ENCODE results near the gene CXCL6. TPM values are rescaled to one million over a fixed set of nuclear protein-coding genes. Genes with fewer than 3 reads are reported as not detected.
A peak's percentile ranks its signal among the peaks of the same experiment; 100 is the strongest.

Gene CXCL6
- total RNA-seq, 1 donor from 2014 or later, result not detected

DNA sequence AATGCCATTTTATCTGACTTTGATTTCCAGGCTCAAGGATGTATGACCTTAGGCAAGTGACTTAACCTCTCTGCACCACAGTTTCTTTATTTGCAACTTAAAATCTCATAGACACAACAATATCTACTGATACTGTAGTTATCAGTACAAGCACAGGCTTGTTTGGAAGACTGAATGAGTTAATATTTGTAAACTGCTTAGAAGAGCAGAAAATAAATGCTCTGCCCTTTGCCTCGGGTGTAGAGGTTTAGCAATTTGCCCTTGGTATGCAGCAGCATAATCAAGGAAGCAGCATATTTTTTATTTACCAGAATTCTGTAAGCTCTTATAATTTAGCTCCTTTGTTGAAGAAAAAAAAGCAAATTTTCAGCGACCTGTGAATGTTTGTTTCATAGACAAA lies 29.8 kb downstream of the CXCL6 start:
- Histone ChIP-seq H3K36me3 (no peaks in the 10 kb centered on the region), H3K4me3 (no peak overlapping the region), H3K27me3 (no peaks in the 10 kb centered on the region), H3K9me3 (no peaks in the 10 kb centered on the region), H3K4me1 (peaks cover 0 to 8% of the 10 kb centered on the region in 2 donors), H3K27ac (no peak overlapping the region)
- DNase-seq (ENCODE audit: low spot score in 2 of 2), result no peak
- intact Hi-C loops (cut with DNase I), result no loop called here
- TF ChIP-seq, protein P1, sequence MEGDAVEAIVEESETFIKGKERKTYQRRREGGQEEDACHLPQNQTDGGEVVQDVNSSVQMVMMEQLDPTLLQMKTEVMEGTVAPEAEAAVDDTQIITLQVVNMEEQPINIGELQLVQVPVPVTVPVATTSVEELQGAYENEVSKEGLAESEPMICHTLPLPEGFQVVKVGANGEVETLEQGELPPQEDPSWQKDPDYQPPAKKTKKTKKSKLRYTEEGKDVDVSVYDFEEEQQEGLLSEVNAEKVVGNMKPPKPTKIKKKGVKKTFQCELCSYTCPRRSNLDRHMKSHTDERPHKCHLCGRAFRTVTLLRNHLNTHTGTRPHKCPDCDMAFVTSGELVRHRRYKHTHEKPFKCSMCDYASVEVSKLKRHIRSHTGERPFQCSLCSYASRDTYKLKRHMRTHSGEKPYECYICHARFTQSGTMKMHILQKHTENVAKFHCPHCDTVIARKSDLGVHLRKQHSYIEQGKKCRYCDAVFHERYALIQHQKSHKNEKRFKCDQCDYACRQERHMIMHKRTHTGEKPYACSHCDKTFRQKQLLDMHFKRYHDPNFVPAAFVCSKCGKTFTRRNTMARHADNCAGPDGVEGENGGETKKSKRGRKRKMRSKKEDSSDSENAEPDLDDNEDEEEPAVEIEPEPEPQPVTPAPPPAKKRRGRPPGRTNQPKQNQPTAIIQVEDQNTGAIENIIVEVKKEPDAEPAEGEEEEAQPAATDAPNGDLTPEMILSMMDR (IDR thresholded peaks at IDR 0.05), result no peak

DNA sequence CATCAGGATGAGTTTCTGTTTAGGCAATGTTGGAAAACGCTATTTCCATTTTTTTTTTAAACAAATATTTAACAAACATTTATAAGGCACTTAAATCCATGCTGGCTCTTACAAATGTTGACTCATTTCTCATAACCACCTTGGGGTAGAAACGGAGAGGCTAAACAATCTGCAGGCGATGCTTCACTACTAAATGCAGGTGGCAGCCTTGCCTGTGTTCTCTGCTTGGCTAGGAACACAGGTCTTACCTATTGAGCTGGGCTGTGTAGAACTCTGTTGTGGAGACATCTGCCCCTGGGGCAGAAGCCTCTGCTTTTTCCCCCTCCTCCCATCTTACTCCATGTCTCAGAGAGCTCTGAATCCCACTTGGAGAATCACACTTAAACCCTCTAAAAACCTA lies 31.3 kb downstream of the CXCL6 start:
- peaks cover 0 to 8% of the 10 kb centered on the region in 2 donors for H3K4me1 ChIP-seq
- DNase-seq (ENCODE audit: low spot score in 2 of 2), result no peak
- H3K36me3 ChIP-seq, result no peaks in the 10 kb centered on the region
- H3K27me3 ChIP-seq, result no peaks in the 10 kb centered on the region
- no peaks in the 10 kb centered on the region for H3K9me3 ChIP-seq
- intact Hi-C loops (cut with DNase I), result no loop called here
- TF ChIP-seq, protein P1 (IDR thresholded peaks at IDR 0.05), result no peak
- H3K27ac ChIP-seq, result no peak overlapping the region
- H3K4me3 ChIP-seq, result no peak overlapping the region

DNA sequence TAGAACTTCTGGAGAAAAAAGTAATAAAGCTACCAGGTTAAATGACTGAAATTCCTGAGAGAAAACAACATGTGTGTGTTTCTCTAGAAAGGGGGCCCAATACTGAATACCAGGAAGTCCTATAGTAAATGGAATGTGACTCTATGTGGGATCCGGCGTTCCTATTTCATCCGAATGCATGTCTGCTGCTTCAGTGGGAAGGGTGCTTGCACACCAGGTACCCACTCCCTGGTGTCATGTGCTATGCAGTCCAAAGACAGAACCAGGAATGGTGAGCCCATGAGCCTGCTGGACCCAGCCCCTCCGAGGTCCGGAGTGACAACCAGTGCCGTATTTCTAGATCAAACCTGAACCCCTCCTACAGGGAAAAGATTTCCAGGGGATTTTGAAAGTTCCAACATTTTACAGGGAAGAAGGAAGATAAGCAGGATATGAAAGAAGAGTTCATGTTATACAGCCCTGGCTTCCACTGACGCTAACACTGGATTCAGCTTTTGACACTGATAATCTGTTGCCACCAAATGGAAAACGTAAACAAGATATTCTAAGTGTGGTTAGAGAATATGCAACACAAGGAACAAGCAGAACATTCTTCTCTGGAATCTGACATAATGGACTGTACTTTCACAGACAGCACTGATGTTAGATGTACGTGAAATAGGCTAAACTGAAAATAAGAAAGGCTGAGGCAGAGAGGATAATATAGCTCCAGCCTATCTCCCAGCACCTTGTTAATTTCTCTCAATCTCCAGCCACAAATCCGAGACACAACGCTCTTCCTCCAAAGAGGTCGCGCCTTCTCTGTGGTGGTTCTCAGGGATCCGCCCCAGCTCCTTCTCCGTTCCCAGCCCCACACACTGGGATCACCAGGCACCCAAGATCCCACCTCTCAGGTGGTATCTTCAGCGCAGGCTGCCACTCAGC lies 32.0 kb downstream of the CXCL6 start:
- H3K4me3 ChIP-seq, result peak overlapping the region; percentile 61 to 69
- H3K27me3 ChIP-seq, result no peaks in the 10 kb centered on the region
- H3K27ac ChIP-seq, result no peak overlapping the region
- H3K4me1 ChIP-seq, result peaks cover 0 to 8% of the 10 kb centered on the region in 2 donors
- H3K9me3 ChIP-seq, result no peaks in the 10 kb centered on the region
- no peaks in the 10 kb centered on the region for H3K36me3 ChIP-seq
- TF ChIP-seq, protein P1 (IDR thresholded peaks at IDR 0.05), result no peak
- intact Hi-C loops (cut with DNase I), result no loop called here
- DNase-seq (ENCODE audit: low spot score in 2 of 2), result no peak

DNA sequence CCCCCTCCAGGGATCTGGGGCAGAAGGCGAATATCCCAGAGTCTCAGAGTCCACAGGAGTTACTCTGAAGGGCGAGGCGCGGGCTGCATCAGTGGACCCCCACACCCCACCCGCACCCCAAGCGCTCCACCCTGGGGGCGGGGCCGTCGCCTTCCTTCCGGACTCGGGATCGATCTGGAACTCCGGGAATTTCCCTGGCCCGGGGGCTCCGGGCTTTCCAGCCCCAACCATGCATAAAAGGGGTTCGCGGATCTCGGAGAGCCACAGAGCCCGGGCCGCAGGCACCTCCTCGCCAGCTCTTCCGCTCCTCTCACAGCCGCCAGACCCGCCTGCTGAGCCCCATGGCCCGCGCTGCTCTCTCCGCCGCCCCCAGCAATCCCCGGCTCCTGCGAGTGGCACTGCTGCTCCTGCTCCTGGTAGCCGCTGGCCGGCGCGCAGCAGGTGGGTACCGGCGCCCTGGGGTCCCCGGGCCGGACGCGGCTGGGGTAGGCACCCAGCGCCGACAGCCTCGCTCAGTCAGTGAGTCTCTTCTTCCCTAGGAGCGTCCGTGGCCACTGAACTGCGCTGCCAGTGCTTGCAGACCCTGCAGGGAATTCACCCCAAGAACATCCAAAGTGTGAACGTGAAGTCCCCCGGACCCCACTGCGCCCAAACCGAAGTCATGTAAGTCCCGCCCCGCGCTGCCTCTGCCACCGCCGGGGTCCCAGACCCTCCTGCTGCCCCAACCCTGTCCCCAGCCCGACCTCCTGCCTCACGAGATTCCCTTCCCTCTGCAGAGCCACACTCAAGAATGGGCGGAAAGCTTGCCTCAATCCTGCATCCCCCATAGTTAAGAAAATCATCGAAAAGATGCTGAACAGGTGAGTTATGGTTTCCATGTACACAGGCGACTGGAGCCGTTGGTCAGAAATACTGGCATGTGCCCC lies 32.9 kb downstream of the CXCL6 start, which contains the start of gene CXCL1:
Gene CXCL1 (plus strand): TSS at position 264 of the 926 bp plus-strand sequence. CDS start 78 bp downstream, at position 342.
- no peaks in the 10 kb centered on the region for H3K9me3 ChIP-seq
- H3K36me3 ChIP-seq, result no peaks in the 10 kb centered on the region
- peaks cover 0 to 8% of the 10 kb centered on the region in 2 donors for H3K4me1 ChIP-seq
- no peak within 1 kb of the TSS for H3K27ac ChIP-seq
- DNase-seq (ENCODE audit: low spot score in 2 of 2), result no peak
- H3K27me3 ChIP-seq, result no peaks in the 10 kb centered on the region
- H3K4me3 ChIP-seq, result peak within 1 kb of the TSS; percentile 61 to 69
- TF ChIP-seq, protein P1 (IDR thresholded peaks at IDR 0.05), result no peak
- intact Hi-C loops (cut with DNase I), result no loop called here

DNA sequence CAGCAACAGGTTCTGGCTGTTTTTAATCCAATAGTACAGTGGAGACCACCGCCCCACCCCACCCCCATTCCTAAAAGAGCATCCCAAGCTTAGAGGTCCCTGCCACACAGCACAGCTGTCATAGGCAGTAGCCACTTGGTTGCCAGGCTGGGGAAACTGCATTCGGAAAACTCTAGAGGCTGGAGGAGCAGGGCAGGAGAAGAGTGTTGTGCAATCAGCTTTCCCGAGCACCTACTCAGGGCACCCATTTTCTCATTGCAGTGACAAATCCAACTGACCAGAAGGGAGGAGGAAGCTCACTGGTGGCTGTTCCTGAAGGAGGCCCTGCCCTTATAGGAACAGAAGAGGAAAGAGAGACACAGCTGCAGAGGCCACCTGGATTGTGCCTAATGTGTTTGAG lies 33.8 kb downstream of the CXCL6 start:
- no peaks in the 10 kb centered on the region for H3K36me3 ChIP-seq
- no peaks in the 10 kb centered on the region for H3K9me3 ChIP-seq
- no peaks in the 10 kb centered on the region for H3K27me3 ChIP-seq
- TF ChIP-seq, protein P1 (IDR thresholded peaks at IDR 0.05), result no peak
- no peak overlapping the region for H3K27ac ChIP-seq
- intact Hi-C loops (cut with DNase I), result no loop called here
- no peak for DNase-seq (ENCODE audit: low spot score in 2 of 2)
- no peak overlapping the region for H3K4me3 ChIP-seq
- H3K4me1 ChIP-seq, result peaks cover 0 to 8% of the 10 kb centered on the region in 2 donors

Data from ascending aorta (tissue), 2 donors.